Measurements from ENCODE around the gene MTMR6.

MTMR6 gene

DNA sequence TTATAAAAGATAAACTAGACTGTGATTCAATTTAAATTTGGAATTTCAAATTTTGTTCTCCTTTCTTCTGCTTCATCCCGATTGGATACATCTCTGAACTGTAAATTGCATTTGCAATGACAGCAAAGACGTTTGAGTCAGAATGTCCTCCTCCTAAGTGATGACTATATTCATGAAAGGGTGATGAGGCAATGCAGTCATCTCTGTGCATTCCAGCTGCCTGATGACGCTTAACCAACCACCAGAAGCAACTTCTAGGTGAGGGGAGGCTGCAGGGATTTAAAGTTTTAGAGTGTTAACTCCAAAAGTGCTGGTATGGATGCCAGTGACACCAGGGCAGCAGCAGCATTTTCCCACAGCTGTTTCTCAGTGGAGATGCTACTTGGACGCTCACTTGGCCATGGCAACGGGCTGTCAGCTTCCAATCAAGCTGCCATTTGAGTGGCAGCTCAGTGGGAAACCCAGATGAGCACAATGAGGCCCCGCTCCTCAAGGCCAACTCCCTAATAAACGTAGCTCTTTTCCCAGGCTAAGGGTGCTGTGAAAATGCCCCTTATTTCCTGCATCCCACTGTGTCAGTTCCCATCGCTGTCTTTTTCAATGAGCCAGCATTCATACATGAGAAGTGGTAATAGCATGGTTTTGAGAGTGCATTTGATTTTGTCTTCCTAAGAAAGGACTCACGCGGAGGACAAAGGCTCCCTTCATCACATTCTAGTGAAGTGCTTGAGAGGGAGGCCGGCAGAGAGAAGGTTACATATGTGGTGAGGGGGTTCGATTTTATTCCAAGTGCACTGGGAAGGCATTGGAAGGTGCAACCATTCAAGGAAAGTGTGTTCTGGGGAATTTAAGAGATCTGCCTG, 70.0 kb downstream of the MTMR6 start:
- no peak for DNase-seq (ENCODE audit: low read depth in 2 of 2)

DNA sequence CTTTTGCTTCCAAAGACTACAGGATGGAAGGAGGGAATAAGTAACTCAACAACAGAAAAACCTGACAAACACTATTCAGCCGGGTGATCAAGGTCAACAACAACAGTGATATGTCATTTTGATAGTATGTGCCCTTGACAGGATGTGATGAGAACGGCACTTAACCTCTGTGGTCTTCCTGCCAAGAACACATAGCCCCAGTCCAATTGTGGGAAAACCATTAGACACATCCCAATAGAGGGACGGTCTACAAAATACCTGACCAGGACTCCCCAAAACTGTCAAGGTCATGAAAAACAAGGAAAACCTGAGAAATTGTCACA, 72.1 kb downstream of the MTMR6 start:
- no peak for DNase-seq (ENCODE audit: low read depth in 2 of 2)

DNA sequence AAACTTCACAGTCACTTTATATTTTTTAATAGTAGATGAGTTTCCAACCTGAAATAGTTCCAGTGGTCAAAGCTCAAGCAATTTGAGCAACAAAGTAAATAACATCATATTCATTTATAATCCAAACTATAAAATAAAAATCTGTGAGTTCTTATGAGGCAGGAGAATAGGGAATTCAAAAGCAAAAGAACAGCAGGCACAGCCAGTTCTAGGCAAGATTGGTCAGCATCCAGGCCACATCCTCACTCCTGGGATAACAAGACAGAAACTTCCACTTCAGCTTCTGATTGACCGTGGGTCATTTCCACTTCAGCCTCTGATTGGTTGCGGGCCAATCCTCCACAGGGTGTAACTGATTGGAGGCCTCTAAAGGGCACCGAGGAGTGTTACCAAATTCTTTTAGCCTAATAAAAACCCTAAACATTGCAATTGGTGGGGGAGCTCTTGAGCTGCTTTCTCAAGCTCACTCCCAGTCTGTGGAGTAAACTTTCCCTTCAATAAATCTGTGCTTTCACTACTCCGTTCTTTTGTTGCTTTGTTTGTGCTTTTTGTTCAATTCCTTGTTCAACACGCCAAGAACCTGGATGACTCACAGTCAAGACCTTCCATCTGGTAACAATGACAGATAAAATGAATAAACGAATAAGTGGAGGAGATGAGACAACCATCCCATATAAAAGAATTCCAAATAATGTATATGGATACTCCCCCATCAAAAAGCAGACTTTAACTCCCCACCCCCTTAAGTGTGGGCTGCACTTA, 72.6 kb downstream of the MTMR6 start:
- DNase-seq (ENCODE audit: low read depth in 2 of 2) = no peak

DNA sequence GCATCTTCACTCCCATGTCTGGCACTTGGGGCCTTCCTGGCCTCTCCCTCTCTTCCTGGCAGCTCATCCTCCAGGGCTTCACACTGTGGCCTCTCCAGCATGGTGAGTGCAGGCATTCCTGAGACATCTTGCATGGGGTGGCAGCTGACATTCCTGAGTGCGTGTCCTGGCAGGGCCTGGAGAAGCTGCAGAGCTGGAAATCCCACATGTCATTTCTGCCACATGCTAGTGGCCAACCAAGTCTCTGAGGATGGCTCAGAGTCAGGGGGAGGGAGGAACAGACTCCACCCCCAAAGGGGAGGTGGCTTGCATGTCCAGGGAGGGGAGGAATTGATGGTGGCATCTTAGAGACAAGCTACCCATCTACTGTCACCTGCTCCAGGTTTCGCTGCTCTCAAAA, 73.6 kb downstream of the MTMR6 start:
- DNase-seq (ENCODE audit: low read depth in 2 of 2) = no peak

DNA sequence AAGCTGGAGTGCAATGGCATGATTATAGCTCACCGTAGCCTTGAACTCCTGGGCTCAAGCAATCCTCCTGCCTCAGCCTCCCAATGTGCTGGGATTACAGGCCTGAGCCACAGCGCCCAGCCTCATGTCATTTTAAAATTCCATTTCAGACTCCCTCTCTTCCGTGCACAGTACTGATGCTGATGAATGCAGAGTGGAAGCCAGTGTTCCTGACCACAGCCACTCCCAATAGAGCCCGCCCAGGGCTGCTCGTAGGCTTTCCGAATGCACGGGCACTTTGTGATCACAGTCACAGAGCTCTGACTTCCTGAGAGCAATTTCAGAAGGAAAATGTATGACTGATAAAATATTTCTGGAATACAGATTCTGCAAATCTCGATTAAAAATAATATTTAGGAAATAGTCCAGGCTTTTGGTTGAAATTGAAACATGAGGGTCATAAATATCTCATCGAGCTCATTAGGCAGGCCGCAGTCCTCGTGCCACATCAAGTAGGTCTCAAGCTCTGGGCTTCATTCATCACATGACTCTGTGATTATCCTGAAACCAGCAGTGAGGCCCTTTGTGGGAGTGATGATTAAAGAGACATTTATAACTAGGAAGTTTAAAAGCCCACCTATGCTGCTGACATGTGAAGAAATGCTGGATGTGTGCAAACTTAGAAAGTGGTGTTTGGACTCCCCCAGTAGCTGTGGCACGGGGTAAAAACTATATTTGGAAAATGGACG, 76.3 kb downstream of the MTMR6 start:
- no peak for DNase-seq (ENCODE audit: low read depth in 2 of 2)

DNA sequence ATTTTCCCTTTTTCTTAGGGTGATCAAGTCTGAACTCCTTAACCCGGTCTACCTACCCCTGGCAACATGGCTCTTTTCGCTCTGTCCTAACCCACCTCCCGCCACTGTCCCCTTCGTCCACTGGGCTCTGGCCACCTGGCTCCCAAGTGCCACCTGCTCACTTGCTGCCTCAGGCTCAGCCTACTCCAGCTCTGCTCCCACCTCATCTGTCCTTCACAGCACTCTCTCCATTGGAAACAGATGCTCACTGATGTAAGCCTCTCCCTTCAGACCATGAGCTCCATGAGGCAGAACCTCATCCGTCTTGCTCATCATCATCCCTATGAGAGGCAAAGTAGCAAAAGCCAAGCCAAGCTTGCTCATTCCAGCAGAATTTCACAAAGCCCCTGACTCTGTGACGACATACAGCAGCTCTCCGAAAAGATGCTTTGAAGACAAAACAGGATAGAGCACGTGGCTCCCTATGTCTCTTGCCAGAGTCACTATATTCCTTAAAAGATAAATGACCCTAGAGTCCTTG, 79.9 kb downstream of the MTMR6 start:
- DNase-seq (ENCODE audit: low read depth in 2 of 2) = no peak

DNA sequence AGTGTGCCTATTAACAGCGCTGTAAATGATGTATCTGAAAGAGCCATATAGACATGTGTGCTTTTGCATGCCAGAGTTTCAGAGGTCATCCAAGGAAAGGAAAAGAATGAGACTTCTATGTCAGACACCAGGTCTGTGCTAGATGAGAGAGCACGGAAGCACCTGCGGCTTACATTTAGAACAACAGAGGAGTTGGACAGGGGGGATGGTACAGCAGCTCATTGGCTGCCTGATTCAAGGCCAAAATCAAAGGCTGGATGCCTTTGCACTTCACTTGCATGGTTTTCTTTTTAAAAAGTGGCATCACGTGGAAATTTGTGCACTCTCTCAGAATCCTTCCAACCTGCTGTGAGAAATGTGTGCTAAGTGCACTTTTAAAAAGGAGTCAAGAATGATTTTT, 82.4 kb downstream of the MTMR6 start:
- no peak for DNase-seq (ENCODE audit: low read depth in 2 of 2)

DNA sequence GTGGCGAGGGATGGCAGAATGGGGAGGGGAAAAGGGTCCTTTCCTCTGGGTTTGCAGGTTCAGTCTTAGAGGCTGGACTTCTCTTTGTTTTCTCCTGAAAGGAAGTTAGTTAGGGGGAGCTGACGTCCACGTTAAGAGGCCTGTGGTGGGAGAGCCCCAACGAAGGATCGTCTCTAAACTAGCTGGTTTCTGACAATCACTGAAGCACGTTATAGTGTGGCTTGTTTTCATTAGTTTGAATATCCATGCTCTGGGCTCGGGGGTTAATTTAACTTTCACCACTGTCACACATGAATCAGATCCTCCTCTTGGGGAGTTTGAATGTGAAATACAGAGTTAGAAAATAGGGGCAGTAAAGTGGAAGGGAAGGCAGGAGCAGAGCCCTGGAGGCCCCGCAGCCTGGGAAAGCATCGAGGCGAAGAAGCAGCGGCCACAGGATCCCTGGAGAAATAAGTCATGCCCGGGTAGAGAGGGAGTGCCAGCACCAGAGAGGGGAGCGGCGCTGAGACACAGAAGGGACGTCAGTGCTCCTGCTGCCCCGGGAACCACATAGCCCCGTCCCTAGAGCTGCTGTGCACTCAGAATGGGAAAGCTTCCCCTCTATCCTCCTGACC, 84.1 kb downstream of the MTMR6 start:
- no peak for DNase-seq (ENCODE audit: low read depth in 2 of 2)

DNA sequence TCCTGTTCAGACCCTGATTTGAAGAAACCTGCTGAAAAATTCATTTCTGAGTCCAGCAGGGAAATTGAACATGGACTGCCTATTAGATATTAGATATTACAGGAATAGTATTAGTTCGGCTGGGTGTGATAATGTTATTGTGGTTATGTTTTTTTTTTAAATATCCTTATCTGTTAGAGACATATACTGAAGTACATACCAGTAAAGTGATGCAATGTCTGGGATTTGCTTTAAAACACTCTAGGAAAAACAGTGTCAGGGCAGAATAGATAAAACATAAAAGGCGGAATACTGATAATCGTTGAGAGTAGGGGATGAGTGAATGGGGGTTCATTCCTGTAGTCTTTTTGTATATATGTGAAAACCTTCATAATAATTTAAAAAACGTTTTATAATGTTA, 86.5 kb downstream of the MTMR6 start:
- no peak for DNase-seq (ENCODE audit: low read depth in 2 of 2)

DNA sequence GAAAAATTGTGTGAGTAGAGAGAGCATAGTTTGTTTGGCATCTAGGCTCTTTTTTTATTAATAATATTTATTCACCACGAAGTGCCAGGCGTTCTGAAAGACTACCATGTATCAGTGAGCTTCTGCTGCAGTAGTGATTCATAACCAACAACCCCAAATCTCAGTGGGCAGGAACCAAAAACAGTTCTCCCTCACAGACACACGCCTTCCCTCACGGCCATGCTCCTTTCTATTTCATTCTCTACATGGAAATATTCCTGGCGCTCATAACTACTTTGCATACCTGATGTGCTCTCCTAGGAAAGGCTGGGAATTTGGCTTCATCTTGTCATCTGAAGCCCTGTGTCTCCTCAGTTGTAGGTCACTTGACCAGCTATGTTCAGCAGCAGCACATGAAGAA, 88.6 kb downstream of the MTMR6 start:
- DNase-seq (ENCODE audit: low read depth in 2 of 2) = no peak

DNA sequence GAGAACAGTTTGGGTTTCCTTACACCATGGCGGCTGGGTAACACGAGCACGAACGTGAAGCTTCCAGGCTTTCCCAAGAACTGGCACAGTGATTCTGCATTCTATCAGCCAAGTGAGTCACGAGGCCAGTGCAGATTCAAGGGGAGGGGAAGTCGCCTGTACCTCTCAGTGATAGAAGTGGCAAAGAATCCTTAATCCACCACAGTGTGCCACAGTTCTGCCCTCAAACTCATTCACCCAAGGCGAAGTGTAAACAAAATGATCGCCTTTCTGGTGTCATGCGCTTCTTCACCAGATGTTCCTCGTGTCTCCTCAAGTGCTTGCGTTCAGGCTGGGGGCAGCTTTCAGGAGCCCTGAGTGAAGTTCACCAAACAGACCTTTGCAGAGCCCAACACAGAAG, 90.3 kb downstream of the MTMR6 start:
- no peak for DNase-seq (ENCODE audit: low read depth in 2 of 2)
